Neural cell (in vitro differentiated cells): ENCODE results near the gene PLPPR5. TPM values are rescaled to one million over a fixed set of nuclear protein-coding genes. Genes with fewer than 3 reads are reported as not detected.

ENCODE experiments used
- H2AFZ ChIP-seq: fragments of 200-600, 300-800 bp; sonication (generic), shearing (Covaris generic); 2 replicates; pipeline ENCODE4 v1.6.0; 2014; ENCODE audit warnings: low read depth, mild to moderate bottlenecking, antibody characterized with exemption, low read length, moderate library complexity
- H3F3A ChIP-seq: fragments of 200-600 bp; shearing (Covaris generic); 2 replicates; pipeline ENCODE4 v1.6.1; 2016; ENCODE audit warnings: mild to moderate bottlenecking, moderate library complexity, mixed read lengths, antibody characterized with exemption, low read length; ENCODE audit not compliant: insufficient read depth, poor library complexity, severe bottlenecking
- H3K27ac ChIP-seq: fragments of 200-600, 300-800 bp; sonication (generic), shearing (Covaris generic); 2 replicates; pipeline ENCODE4 v1.5.1; 2014; ENCODE audit warnings: mild to moderate bottlenecking, low read length, moderate library complexity
- H3K27me3 ChIP-seq: fragments of 300-800, 200-600 bp; sonication (generic), shearing (Covaris generic); 2 replicates; pipeline ENCODE4 v1.6.0; 2014; ENCODE audit warnings: mild to moderate bottlenecking, low read depth, low read length, moderate library complexity; ENCODE audit not compliant: insufficient read depth
- H3K36me3 ChIP-seq: fragments of 300-800, 200-600 bp; sonication (generic), shearing (Covaris generic); 2 replicates; pipeline ENCODE4 v1.5.1; 2014; ENCODE audit warnings: mild to moderate bottlenecking, antibody characterized with exemption, low read length, moderate library complexity; ENCODE audit not compliant: insufficient read depth
- H3K4me2 ChIP-seq: fragments of 300-800, 200-600 bp; sonication (generic), shearing (Covaris generic); 2 replicates; pipeline ENCODE4 v1.6.0; 2014; ENCODE audit warnings: mild to moderate bottlenecking, low read length
- H3K4me3 ChIP-seq: fragments of 300-800, 200-600 bp; sonication (generic), shearing (Covaris generic); 2 replicates; pipeline ENCODE4 v1.5.1; 2014; ENCODE audit warnings: mild to moderate bottlenecking, low read length, moderate library complexity
- H3K79me2 ChIP-seq: fragments of 200-600 bp; shearing (Covaris generic); replicated peaks from 2 replicates; pipeline ENCODE4 v1.6.0; 2014; ENCODE audit warnings: mild to moderate bottlenecking, low read length, moderate library complexity; ENCODE audit not compliant: insufficient read depth
- H3K9ac ChIP-seq: fragments of 300-800, 200-600 bp; sonication (generic), shearing (Covaris generic); 2 replicates; pipeline ENCODE4 v1.6.1; 2016; ENCODE audit warnings: mild to moderate bottlenecking, low read length, mixed read lengths
- H3K9me2 ChIP-seq: fragments of 200-600 bp; shearing (Covaris generic); 2 replicates; pipeline ENCODE4 v1.6.1; 2016; ENCODE audit warnings: mild to moderate bottlenecking, low read length, mixed read lengths; ENCODE audit not compliant: insufficient read depth
- H3K9me3 ChIP-seq: fragments of 200-600, 300-800 bp; sonication (generic), shearing (Covaris generic); 2 replicates; pipeline ENCODE4 v1.6.1; 2016; ENCODE audit warnings: mild to moderate bottlenecking, mixed run types, low read length, moderate library complexity, mixed read lengths
- H4K20me1 ChIP-seq: fragments of 200-600 bp; shearing (Covaris generic); 2 replicates; pipeline ENCODE4 v1.6.1; 2016; ENCODE audit warnings: mild to moderate bottlenecking, mixed run types; ENCODE audit not compliant: insufficient read depth
- EP300 ChIP-seq: fragments of 450-650 bp; conservative IDR thresholded peaks from 2 replicates; pipeline ENCODE4 v1.6.1; 2014; ENCODE audit warnings: antibody characterized with exemption, mild to moderate bottlenecking, moderate library complexity; ENCODE audit not compliant: poor library complexity, severe bottlenecking
- EZH2 ChIP-seq: fragments of 200-600, 300-800 bp; shearing (Covaris generic), sonication (generic); IDR thresholded peaks from 2 replicates; pipeline ENCODE4 v1.6.1; 2014; ENCODE audit warnings: antibody characterized with exemption, low read length, borderline replicate concordance, mild to moderate bottlenecking; ENCODE audit not compliant: insufficient read depth, poor library complexity, severe bottlenecking
- MXI1 ChIP-seq: fragments of 450-650 bp; conservative IDR thresholded peaks from 2 replicates; pipeline ENCODE4 v1.6.1; 2014; ENCODE audit warnings: antibody characterized with exemption, mild to moderate bottlenecking; ENCODE audit not compliant: poor library complexity, severe bottlenecking
- POLR2AphosphoS5 ChIP-seq: IDR thresholded peaks from 2 replicates; pipeline ENCODE4 v1.6.1; 2012
- RAD21 ChIP-seq: fragments of 450-650 bp; conservative IDR thresholded peaks from 2 replicates; pipeline ENCODE4 v1.6.1; 2014; ENCODE audit warnings: antibody characterized with exemption, mild to moderate bottlenecking, moderate library complexity
- SMC3 ChIP-seq: fragments of 450-650 bp; conservative IDR thresholded peaks from 2 replicates; pipeline ENCODE4 v1.6.1; 2014; ENCODE audit warnings: antibody characterized with exemption, mild to moderate bottlenecking, moderate library complexity; ENCODE audit not compliant: poor library complexity
- TAF1 ChIP-seq: IDR thresholded peaks from 2 replicates; pipeline ENCODE4 v1.6.1; 2012; ENCODE audit warnings: low read depth
- polyA plus RNA-seq: library from polyadenylated mRNA; depleted of rRNA; stranded (reverse); fragments of >200 nt; gene quantifications from 2 replicates; pipeline ENCODE4 v1.2.3, GENCODE V29; 2014
- TF ChIP-seq, protein P1 (sequence below): IDR thresholded peaks from 2 replicates; pipeline ENCODE4 v1.6.1; 2012; ENCODE audit warnings: borderline replicate concordance
- TF ChIP-seq, protein P2 (sequence below): fragments of 450-650 bp; IDR thresholded peaks from 2 replicates; pipeline ENCODE4 v1.5.1; 2014; ENCODE audit warnings: antibody characterized with exemption, mild to moderate bottlenecking, moderate library complexity; ENCODE audit not compliant: poor library complexity, severe bottlenecking

The PLPPR5 gene
- polyA plus RNA-seq, 1 donor from 2014 or later = 21.9 TPM

DNA sequence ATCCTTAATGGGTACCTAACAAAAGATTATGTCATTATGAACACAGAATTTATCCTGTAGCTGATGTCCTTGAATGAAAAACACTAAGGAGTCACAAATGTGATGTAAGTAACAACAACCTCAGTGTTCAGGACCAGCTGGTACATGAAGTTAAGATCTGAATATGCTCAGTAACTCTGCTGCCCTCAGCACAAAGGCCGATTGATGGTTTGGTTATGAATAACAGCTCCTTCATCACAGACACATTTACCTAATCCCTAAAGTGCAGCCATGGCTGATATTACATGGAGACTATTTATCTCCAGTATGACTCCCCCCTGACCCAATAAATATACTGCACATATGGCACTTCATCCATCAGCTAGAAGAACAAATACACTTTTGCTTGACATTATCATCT lies 75.2 kb downstream of the PLPPR5 start:
- H3K4me3 ChIP-seq = no peak overlapping the region
- TF ChIP-seq MXI1 = no peak
- no peak for TF ChIP-seq RAD21
- TF ChIP-seq EZH2 = no peak
- TF ChIP-seq, protein P1, sequence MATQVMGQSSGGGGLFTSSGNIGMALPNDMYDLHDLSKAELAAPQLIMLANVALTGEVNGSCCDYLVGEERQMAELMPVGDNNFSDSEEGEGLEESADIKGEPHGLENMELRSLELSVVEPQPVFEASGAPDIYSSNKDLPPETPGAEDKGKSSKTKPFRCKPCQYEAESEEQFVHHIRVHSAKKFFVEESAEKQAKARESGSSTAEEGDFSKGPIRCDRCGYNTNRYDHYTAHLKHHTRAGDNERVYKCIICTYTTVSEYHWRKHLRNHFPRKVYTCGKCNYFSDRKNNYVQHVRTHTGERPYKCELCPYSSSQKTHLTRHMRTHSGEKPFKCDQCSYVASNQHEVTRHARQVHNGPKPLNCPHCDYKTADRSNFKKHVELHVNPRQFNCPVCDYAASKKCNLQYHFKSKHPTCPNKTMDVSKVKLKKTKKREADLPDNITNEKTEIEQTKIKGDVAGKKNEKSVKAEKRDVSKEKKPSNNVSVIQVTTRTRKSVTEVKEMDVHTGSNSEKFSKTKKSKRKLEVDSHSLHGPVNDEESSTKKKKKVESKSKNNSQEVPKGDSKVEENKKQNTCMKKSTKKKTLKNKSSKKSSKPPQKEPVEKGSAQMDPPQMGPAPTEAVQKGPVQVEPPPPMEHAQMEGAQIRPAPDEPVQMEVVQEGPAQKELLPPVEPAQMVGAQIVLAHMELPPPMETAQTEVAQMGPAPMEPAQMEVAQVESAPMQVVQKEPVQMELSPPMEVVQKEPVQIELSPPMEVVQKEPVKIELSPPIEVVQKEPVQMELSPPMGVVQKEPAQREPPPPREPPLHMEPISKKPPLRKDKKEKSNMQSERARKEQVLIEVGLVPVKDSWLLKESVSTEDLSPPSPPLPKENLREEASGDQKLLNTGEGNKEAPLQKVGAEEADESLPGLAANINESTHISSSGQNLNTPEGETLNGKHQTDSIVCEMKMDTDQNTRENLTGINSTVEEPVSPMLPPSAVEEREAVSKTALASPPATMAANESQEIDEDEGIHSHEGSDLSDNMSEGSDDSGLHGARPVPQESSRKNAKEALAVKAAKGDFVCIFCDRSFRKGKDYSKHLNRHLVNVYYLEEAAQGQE = no peak
- TF ChIP-seq POLR2AphosphoS5 = no peak
- no peak for TF ChIP-seq SMC3
- TF ChIP-seq EP300 = no peak
- TF ChIP-seq, protein P2, sequence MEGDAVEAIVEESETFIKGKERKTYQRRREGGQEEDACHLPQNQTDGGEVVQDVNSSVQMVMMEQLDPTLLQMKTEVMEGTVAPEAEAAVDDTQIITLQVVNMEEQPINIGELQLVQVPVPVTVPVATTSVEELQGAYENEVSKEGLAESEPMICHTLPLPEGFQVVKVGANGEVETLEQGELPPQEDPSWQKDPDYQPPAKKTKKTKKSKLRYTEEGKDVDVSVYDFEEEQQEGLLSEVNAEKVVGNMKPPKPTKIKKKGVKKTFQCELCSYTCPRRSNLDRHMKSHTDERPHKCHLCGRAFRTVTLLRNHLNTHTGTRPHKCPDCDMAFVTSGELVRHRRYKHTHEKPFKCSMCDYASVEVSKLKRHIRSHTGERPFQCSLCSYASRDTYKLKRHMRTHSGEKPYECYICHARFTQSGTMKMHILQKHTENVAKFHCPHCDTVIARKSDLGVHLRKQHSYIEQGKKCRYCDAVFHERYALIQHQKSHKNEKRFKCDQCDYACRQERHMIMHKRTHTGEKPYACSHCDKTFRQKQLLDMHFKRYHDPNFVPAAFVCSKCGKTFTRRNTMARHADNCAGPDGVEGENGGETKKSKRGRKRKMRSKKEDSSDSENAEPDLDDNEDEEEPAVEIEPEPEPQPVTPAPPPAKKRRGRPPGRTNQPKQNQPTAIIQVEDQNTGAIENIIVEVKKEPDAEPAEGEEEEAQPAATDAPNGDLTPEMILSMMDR = no peak
- TF ChIP-seq TAF1 = no peak

DNA sequence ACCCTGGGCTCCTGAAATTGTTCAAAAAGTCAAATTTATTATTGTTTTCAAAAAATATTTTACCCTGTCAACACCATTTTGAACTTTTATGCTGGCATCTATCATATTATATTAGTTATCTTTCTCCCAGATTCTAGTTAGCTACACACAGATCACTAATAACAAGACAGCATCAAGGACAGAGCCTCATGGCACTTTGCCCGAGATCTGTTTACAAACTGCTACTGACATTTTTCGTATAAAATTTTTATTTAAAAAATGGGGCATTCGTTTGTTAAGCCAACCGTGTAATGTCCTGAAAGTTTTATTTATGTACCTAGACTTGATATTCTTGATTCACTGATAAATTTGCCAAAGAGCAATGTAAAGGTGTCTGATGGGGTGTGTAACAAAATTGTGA lies 78.1 kb downstream of the PLPPR5 start:
- no peak overlapping the region for H3K9ac ChIP-seq
- no peaks in the 10 kb centered on the region for H3F3A ChIP-seq
- no peak overlapping the region for H2AFZ ChIP-seq
- no peak overlapping the region for H3K4me3 ChIP-seq
- no peaks in the 10 kb centered on the region for H3K9me2 ChIP-seq
- no peaks in the 10 kb centered on the region for H4K20me1 ChIP-seq
- TF ChIP-seq, protein P1 = no peak
- TF ChIP-seq SMC3 (no peak), POLR2AphosphoS5 (no peak), EZH2 (no peak), EP300 (no peak), MXI1 (no peak), RAD21 (no peak), TAF1 (no peak)
- TF ChIP-seq, protein P2 = no peak
- H3K4me2 ChIP-seq = no peak overlapping the region
- H3K36me3 ChIP-seq = no peaks in the 10 kb centered on the region
- no peak overlapping the region for H3K27ac ChIP-seq
- H3K79me2 ChIP-seq = no peaks in the 10 kb centered on the region
- no peaks in the 10 kb centered on the region for H3K27me3 ChIP-seq
- no peaks in the 10 kb centered on the region for H3K9me3 ChIP-seq

More for the DNA sequence above, 75.2 kb downstream of the PLPPR5 start:
- Histone ChIP-seq H4K20me1 (no peaks in the 10 kb centered on the region), H3F3A (no peaks in the 10 kb centered on the region), H3K9me3 (no peaks in the 10 kb centered on the region), H3K36me3 (no peaks in the 10 kb centered on the region), H3K9ac (no peak overlapping the region), H3K27ac (no peak overlapping the region), H3K27me3 (no peaks in the 10 kb centered on the region), H2AFZ (no peak overlapping the region), H3K4me2 (no peak overlapping the region), H3K9me2 (no peaks in the 10 kb centered on the region), H3K79me2 (no peaks in the 10 kb centered on the region)
